GM20000 (cell line): ENCODE data around the gene EMX1.

Experiments
- DNase-seq: peaks from one replicate; pipeline ENCODE4 v3.0.0; 2012; ENCODE audit warnings: low spot score
- TF ChIP-seq, protein P1 (sequence below): IDR thresholded peaks from 2 replicates; pipeline ENCODE4 v1.5.1; 2012; ENCODE audit warnings: mild to moderate bottlenecking, control low read depth; ENCODE audit errors: extremely low read depth, missing control alignments

The EMX1 gene

DNA sequence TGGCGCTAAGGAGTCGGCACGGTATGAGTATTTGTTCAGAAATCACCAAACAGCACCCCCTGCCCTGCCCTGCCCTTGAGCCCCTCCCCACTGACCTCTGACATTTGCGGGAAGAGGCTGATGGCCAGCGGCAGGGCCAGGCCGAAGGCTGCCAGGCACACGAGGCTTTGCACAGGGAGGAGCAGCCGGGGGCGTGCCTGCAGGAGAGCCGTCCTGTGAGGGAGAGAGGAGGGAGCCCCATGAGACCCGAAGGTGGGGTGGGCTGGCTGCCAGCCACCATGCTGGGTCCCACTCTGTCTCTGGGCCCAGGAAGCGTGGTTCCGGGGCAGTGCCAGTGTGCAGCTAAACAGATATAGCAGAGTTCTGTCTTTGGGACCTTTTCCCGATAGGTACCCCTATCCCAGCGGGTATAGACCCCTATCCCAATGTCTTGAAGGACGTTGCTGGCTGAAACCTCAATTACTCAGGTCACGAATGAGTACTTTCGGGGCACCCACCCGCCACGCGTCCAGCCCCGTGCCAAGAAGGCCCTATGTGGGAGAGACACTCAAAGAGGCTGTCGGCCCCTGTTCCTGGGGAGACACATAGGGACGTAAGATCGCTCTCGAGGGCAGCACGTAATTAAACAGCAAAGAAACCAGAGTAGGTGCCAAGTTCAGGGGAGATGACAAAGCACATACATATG, 43.9 kb downstream of the EMX1 start:
- TF ChIP-seq, protein P1, sequence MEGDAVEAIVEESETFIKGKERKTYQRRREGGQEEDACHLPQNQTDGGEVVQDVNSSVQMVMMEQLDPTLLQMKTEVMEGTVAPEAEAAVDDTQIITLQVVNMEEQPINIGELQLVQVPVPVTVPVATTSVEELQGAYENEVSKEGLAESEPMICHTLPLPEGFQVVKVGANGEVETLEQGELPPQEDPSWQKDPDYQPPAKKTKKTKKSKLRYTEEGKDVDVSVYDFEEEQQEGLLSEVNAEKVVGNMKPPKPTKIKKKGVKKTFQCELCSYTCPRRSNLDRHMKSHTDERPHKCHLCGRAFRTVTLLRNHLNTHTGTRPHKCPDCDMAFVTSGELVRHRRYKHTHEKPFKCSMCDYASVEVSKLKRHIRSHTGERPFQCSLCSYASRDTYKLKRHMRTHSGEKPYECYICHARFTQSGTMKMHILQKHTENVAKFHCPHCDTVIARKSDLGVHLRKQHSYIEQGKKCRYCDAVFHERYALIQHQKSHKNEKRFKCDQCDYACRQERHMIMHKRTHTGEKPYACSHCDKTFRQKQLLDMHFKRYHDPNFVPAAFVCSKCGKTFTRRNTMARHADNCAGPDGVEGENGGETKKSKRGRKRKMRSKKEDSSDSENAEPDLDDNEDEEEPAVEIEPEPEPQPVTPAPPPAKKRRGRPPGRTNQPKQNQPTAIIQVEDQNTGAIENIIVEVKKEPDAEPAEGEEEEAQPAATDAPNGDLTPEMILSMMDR: no peak
- no peak for DNase-seq

- DNase-seq: no peak
- TF ChIP-seq, protein P1: no peak
Measured at GRCh38 chr2:72961853-72962468, 44.6 kb downstream of the EMX1 start.

DNA sequence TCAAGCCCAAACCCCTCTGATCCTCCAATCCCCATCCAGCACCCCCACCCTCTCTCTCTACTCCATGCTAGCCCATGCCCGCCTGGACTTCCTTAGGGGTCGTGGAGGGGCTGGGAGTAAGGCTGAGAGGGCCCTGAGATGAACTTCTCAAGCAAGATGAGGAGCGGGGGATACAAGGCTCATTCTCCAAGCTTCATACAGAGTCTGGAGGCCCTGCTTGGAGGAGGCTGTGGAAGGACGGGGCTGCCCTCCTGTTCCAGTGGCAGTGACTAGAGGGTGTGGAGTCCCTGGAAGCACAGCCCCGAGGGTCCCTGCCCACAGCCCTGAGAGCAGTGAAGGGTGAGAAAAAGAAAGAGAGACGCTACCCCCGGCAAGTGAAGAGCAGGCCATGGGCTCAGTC, 45.6 kb downstream of the EMX1 start:
- TF ChIP-seq, protein P1: no peak
- no peak for DNase-seq

GRCh38 chr2:72963423-72964145, 46.3 kb downstream of the EMX1 start:
- DNase-seq: no peak
- TF ChIP-seq, protein P1: no peak

DNA sequence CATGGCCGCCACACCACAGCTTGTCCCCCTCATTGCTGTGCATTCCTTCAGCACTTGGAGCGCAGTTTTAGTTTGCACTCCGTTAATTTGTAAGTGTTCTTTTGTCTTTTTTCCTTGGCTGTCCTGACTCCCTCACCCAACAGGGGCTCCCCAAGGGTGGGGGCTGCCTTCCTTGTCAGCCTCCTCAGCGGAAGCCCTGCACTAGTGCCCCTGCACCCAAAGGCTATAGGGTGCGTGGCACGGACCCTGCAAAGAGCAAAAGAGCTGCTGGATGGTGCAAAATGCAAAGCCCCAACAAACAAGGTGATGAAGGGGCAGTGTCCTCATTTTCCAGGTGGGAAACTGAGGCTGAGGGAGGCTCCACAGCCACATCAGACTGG, 46.8 kb downstream of the EMX1 start:
- TF ChIP-seq, protein P1: no peak
- DNase-seq: no peak

DNA sequence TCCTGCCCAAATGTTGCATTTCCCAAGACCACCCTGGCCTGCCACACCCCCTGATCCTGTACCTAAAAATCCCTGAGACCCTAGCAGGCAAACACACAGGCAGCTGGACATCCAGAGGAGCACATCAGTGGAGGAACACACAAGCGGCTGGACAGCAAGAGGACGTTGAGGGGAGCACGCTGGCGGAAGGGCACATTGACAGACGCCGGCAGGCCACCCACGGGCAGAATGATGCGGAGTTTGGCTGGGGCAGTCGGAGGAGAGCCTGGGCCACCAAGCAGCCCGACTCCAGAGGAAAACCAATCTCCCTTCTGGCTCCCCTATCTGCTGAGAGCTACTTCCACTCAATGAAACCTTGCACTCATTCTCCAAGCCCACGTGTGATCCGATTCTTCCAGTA, 47.7 kb downstream of the EMX1 start:
- DNase-seq: no peak
- TF ChIP-seq, protein P1: no peak
